ENCODE results near the gene MUC13. TPM values are rescaled to one million over a fixed set of nuclear protein-coding genes. Genes with fewer than 3 reads are reported as not detected.
"Not testable (repeated sequence)": the region's sequence is repeated elsewhere in the genome, so short reads cannot be mapped to it uniquely, and the experiment has no call there.

Gene MUC13
- polyA plus RNA-seq, 1 donor from 2014 or later: not detected

DNA sequence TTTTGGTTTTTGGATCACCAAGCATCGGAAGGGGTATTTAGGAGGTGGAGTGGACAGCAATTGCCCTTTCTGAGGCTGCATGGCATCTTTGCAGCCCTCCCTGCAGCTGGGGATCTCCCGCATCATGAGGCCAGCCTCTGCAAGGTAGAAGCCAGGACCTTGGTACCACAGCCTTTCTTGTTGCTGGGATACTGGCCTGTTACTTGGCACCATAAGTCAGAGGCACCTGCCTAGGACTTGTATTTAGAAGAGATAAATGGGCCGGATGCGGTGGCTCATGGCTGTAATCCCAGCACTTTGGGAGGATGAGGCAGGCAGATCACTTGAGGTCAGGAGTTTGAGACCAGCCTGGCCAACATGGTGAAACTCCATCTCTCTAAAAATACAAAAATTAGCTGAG, 23.4 kb upstream of the MUC13 start:
- not testable (repeated sequence) for H3K27ac ChIP-seq (ENCODE audit: low read length); H3K9me2 ChIP-seq (ENCODE audit: insufficient read depth, low read length); H3K36me3 ChIP-seq (ENCODE audit: insufficient read depth, low read length); H3K9ac ChIP-seq (ENCODE audit: low read length); H3K4me2 ChIP-seq (ENCODE audit: low read length); H3F3A ChIP-seq (ENCODE audit: insufficient read depth, low read length, poor library complexity, severe bottlenecking); H3K4me3 ChIP-seq (ENCODE audit: low read length); H3K9me3 ChIP-seq (ENCODE audit: low read length); H3K79me2 ChIP-seq (replicated peaks; ENCODE audit: insufficient read depth, low read length); H4K20me1 ChIP-seq (ENCODE audit: insufficient read depth); H3K27me3 ChIP-seq (ENCODE audit: insufficient read depth, low read depth, low read length); H2AFZ ChIP-seq (ENCODE audit: low read depth, low read length)

DNA sequence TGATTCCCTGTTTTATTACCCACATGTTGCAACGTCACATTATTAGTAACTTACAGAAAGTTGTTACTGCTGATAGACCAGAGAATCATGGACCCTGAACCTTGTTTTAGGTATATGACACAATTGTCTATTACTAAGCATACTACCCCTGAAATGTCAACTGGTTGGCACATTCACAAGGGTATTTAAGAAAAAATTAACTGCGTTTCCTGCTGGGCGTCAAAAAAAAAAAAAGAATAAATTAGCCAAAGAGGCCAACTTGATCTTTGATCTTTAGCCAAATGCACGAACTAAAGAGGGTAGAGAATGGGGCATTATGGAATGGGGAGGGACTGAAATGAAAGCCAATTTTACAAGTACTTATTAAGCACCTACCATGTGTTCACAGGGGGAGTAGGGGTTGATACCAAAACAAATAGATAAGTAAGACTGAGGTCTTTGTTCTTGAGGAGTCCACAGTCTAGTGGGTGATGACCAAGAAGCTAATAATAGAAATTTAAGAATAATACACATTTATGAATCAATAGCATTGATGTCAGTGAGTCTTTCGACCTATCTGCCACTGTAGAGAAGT, 17.8 kb upstream of the MUC13 start:
- H3K4me3 ChIP-seq (ENCODE audit: low read length): no peak overlapping the region
- no peaks in the 10 kb centered on the region for H3K79me2 ChIP-seq (replicated peaks; ENCODE audit: insufficient read depth, low read length)
- no peaks in the 10 kb centered on the region for H3K9me3 ChIP-seq (ENCODE audit: low read length)
- no peaks in the 10 kb centered on the region for H3K27me3 ChIP-seq (ENCODE audit: insufficient read depth, low read depth, low read length)
- no peak overlapping the region for H3K4me2 ChIP-seq (ENCODE audit: low read length)
- H3K9ac ChIP-seq (ENCODE audit: low read length): no peak overlapping the region
- TF ChIP-seq EZH2 (IDR thresholded peaks at IDR 0.05; ENCODE audit: borderline replicate concordance, insufficient read depth, low read length, poor library complexity, severe bottlenecking) (no peak), RAD21 (conservative IDR thresholded peaks at IDR 0.05) (no peak), POLR2AphosphoS5 (IDR thresholded peaks at IDR 0.05) (no peak), TAF1 (IDR thresholded peaks at IDR 0.05; ENCODE audit: low read depth) (no peak), EP300 (conservative IDR thresholded peaks at IDR 0.05; ENCODE audit: poor library complexity, severe bottlenecking) (no peak), MXI1 (conservative IDR thresholded peaks at IDR 0.05; ENCODE audit: poor library complexity, severe bottlenecking) (no peak), SMC3 (conservative IDR thresholded peaks at IDR 0.05; ENCODE audit: poor library complexity) (no peak)
- TF ChIP-seq, protein P1, sequence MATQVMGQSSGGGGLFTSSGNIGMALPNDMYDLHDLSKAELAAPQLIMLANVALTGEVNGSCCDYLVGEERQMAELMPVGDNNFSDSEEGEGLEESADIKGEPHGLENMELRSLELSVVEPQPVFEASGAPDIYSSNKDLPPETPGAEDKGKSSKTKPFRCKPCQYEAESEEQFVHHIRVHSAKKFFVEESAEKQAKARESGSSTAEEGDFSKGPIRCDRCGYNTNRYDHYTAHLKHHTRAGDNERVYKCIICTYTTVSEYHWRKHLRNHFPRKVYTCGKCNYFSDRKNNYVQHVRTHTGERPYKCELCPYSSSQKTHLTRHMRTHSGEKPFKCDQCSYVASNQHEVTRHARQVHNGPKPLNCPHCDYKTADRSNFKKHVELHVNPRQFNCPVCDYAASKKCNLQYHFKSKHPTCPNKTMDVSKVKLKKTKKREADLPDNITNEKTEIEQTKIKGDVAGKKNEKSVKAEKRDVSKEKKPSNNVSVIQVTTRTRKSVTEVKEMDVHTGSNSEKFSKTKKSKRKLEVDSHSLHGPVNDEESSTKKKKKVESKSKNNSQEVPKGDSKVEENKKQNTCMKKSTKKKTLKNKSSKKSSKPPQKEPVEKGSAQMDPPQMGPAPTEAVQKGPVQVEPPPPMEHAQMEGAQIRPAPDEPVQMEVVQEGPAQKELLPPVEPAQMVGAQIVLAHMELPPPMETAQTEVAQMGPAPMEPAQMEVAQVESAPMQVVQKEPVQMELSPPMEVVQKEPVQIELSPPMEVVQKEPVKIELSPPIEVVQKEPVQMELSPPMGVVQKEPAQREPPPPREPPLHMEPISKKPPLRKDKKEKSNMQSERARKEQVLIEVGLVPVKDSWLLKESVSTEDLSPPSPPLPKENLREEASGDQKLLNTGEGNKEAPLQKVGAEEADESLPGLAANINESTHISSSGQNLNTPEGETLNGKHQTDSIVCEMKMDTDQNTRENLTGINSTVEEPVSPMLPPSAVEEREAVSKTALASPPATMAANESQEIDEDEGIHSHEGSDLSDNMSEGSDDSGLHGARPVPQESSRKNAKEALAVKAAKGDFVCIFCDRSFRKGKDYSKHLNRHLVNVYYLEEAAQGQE (IDR thresholded peaks at IDR 0.05; ENCODE audit: borderline replicate concordance): no peak
- TF ChIP-seq, protein P2, sequence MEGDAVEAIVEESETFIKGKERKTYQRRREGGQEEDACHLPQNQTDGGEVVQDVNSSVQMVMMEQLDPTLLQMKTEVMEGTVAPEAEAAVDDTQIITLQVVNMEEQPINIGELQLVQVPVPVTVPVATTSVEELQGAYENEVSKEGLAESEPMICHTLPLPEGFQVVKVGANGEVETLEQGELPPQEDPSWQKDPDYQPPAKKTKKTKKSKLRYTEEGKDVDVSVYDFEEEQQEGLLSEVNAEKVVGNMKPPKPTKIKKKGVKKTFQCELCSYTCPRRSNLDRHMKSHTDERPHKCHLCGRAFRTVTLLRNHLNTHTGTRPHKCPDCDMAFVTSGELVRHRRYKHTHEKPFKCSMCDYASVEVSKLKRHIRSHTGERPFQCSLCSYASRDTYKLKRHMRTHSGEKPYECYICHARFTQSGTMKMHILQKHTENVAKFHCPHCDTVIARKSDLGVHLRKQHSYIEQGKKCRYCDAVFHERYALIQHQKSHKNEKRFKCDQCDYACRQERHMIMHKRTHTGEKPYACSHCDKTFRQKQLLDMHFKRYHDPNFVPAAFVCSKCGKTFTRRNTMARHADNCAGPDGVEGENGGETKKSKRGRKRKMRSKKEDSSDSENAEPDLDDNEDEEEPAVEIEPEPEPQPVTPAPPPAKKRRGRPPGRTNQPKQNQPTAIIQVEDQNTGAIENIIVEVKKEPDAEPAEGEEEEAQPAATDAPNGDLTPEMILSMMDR (IDR thresholded peaks at IDR 0.05; ENCODE audit: poor library complexity, severe bottlenecking): no peak
- H3F3A ChIP-seq (ENCODE audit: insufficient read depth, low read length, poor library complexity, severe bottlenecking): no peaks in the 10 kb centered on the region
- no peaks in the 10 kb centered on the region for H4K20me1 ChIP-seq (ENCODE audit: insufficient read depth)
- no peak overlapping the region for H3K27ac ChIP-seq (ENCODE audit: low read length)
- no peak overlapping the region for H2AFZ ChIP-seq (ENCODE audit: low read depth, low read length)
- H3K36me3 ChIP-seq (ENCODE audit: insufficient read depth, low read length): no peaks in the 10 kb centered on the region
- no peaks in the 10 kb centered on the region for H3K9me2 ChIP-seq (ENCODE audit: insufficient read depth, low read length)

Data from neural cell (in vitro differentiated cells).